A549 (cell line): Measurements from ENCODE around the gene PDZD2. TPM values are rescaled to one million over a fixed set of nuclear protein-coding genes. Genes with fewer than 3 reads are reported as not detected.

Source experiments
- ATAC-seq, 2 experiments: fragments of 200-7000 bp in 1 of 2; fragments of >200 bp in 1 of 2; cut with Nextera tagmentation in 1 of 2; cut with Tn5 transposase in 1 of 2; 3 replicates each; pipeline versions ENCODE4 v1.8.0 to v1.9.1; 2018 to 2020; ENCODE audit warnings: mild to moderate bottlenecking in 1 of 2, moderate library complexity in 1 of 2
- CTCF ChIA-PET: fragments of 300-600 bp; sonication (Branson Sonifier 250); formaldehyde crosslinking; extraction: SDS; loops from one replicate; lab custom pipeline; 2021; ENCODE audit warnings: antibody characterized with exemption, inconsistent platforms; lab: Yijun Ruan, JAX
- POLR2A ChIA-PET: fragments of 350-600 bp; formaldehyde crosslinking; extraction: SDS; loops from one replicate; lab custom pipeline; 2021; ENCODE audit warnings: antibody characterized with exemption, inconsistent platforms; lab: Yijun Ruan, JAX
- DNase-seq, 2 experiments: peaks; one replicate each; pipeline versions ENCODE4 v3.0.0 to v3.0.0-alpha.2; 2011 to 2016; ENCODE audit warnings: low read depth in 1 of 2, low spot score in 1 of 2
- FAIRE-seq: peaks from 2 replicates; lab custom pipeline; 2011; peaks lifted over from hg19 to GRCh38; lab: Jason Lieb, UNC
- H3K27ac ChIP-seq, 2 experiments: fragments of >200 bp; sonication (Bioruptor Twin); formaldehyde crosslinking; 3 replicates each; pipeline ENCODE4 v1.5.1; 2016 to 2017
- H3K4me1 ChIP-seq: fragments of >200 bp; sonication (Bioruptor Twin); formaldehyde crosslinking; 3 replicates; pipeline ENCODE4 v1.6.1; 2016
- H3K4me2 ChIP-seq: fragments of >200 bp; sonication (Bioruptor Twin); formaldehyde crosslinking; 3 replicates; pipeline ENCODE4 v1.6.1; 2016
- H3K4me3 ChIP-seq: fragments of >200 bp; sonication (Bioruptor Twin); formaldehyde crosslinking; 3 replicates; pipeline ENCODE4 v1.5.1; 2016
- H3K9me3 ChIP-seq: fragments of >200 bp; sonication (Bioruptor Twin); formaldehyde crosslinking; 3 replicates; pipeline ENCODE4 v1.6.1; 2016
- CHD2 ChIP-seq: fragments of 150-350 bp; IDR thresholded peaks from 2 replicates; pipeline ENCODE4 v1.6.1; 2014; ENCODE audit warnings: low read length; ENCODE audit not compliant: partially characterized antibody
- CHD4 ChIP-seq: fragments of 200-600 bp; sonication (generic); IDR thresholded peaks from 2 replicates; pipeline ENCODE4 v1.6.1; 2016; ENCODE audit warnings: antibody characterized with exemption, mild to moderate bottlenecking, borderline replicate concordance
- EHF ChIP-seq: fragments of 250-450 bp; sonication (Bioruptor Pico); IDR thresholded peaks from 2 replicates; pipeline ENCODE4 v1.5.0; 2020; ENCODE audit warnings: mild to moderate bottlenecking
- EHMT2 ChIP-seq: fragments of 200-600 bp; sonication (generic); IDR thresholded peaks from 2 replicates; pipeline ENCODE4 v1.6.1; 2016; ENCODE audit warnings: antibody characterized with exemption, low read depth, mild to moderate bottlenecking, moderate library complexity
- EP300 ChIP-seq, 2 experiments: fragments of >200 bp; sonication (Bioruptor Twin); formaldehyde crosslinking; IDR thresholded peaks; 2 replicates in 1 of 2; 3 replicates in 1 of 2; pipeline ENCODE4 v1.6.1; 2016 to 2017
- ESRRA ChIP-seq: fragments of 150-350 bp; IDR thresholded peaks from 2 replicates; pipeline ENCODE4 v1.6.1; 2014; ENCODE audit warnings: mild to moderate bottlenecking, low read length, borderline replicate concordance
- FOSB ChIP-seq: fragments of 250-450 bp; sonication (Bioruptor Pico); IDR thresholded peaks from 2 replicates; pipeline ENCODE4 v1.5.0; 2020; ENCODE audit warnings: mild to moderate bottlenecking, moderate library complexity
- FOXS1 ChIP-seq: fragments of 250-450 bp; sonication (Bioruptor Pico); IDR thresholded peaks from 2 replicates; pipeline ENCODE4 v1.5.0; 2020; ENCODE audit warnings: mild to moderate bottlenecking, moderate library complexity
- HES2 ChIP-seq: fragments of >200 bp; sonication (Bioruptor Twin); formaldehyde crosslinking; IDR thresholded peaks from 2 replicates; pipeline ENCODE4 v1.6.1; 2016
- HEYL ChIP-seq: fragments of 250-450 bp; sonication (Bioruptor Pico); IDR thresholded peaks from 2 replicates; pipeline ENCODE4 v1.8.0; 2021; ENCODE audit warnings: mild to moderate bottlenecking, moderate library complexity
- HOXB5 ChIP-seq: fragments of 250-450 bp; sonication (Bioruptor Pico); IDR thresholded peaks from 2 replicates; pipeline ENCODE4 v1.5.0; 2020; ENCODE audit warnings: mild to moderate bottlenecking, moderate library complexity
- JUN ChIP-seq, 2 experiments: fragments of >200 bp; sonication (Bioruptor Twin); formaldehyde crosslinking; IDR thresholded peaks; 2 replicates in 1 of 2; 3 replicates in 1 of 2; pipeline ENCODE4 v1.6.1; 2016 to 2017
- KDM5A ChIP-seq: fragments of 200-600 bp; sonication (generic); IDR thresholded peaks from 2 replicates; pipeline ENCODE4 v1.6.1; 2016; ENCODE audit warnings: antibody characterized with exemption, mild to moderate bottlenecking
- MAFK ChIP-seq: fragments of 450-650 bp; IDR thresholded peaks from 2 replicates; pipeline ENCODE4 v1.6.1; 2014; ENCODE audit not compliant: partially characterized antibody
- MAZ ChIP-seq: fragments of 150-350 bp; IDR thresholded peaks from 2 replicates; pipeline ENCODE4 v1.6.1; 2014; ENCODE audit warnings: antibody characterized with exemption, low read depth, low read length, borderline replicate concordance
- MYC ChIP-seq: IDR thresholded peaks from 2 replicates; pipeline ENCODE4 v1.6.1; 2012; ENCODE audit warnings: mild to moderate bottlenecking, inconsistent platforms, low read length, improper control_type of control experiment, borderline replicate concordance
- NPAS2 ChIP-seq: fragments of 250-450 bp; sonication (Bioruptor Pico); IDR thresholded peaks from 2 replicates; pipeline ENCODE4 v1.8.0; 2022; ENCODE audit warnings: mild to moderate bottlenecking, moderate library complexity, borderline replicate concordance
- PBX3 ChIP-seq: IDR thresholded peaks from 2 replicates; pipeline ENCODE4 v1.6.1; 2012
- POLR2AphosphoS2 ChIP-seq: conservative IDR thresholded peaks from 2 replicates; pipeline ENCODE4 v1.6.1; 2012; ENCODE audit warnings: low read length, improper control_type of control experiment, inconsistent platforms
- RAD21 ChIP-seq, 2 experiments: fragments of >200 bp in 1 of 2; sonication (Bioruptor Twin) in 1 of 2; formaldehyde crosslinking in 1 of 2; IDR thresholded peaks in 1 of 2; conservative IDR thresholded peaks in 1 of 2; 2 replicates in 1 of 2; 3 replicates in 1 of 2; pipeline ENCODE4 v1.6.1; 2012 to 2018; ENCODE audit warnings: inconsistent platforms in 1 of 2
- RARB ChIP-seq: fragments of 250-450 bp; sonication (Bioruptor Pico); IDR thresholded peaks from 2 replicates; pipeline ENCODE4 v1.8.0; 2021; ENCODE audit warnings: mild to moderate bottlenecking, moderate library complexity
- RCOR1 ChIP-seq: fragments of 150-350 bp; IDR thresholded peaks from 2 replicates; pipeline ENCODE4 v1.6.1; 2014; ENCODE audit warnings: antibody characterized with exemption, low read length, low read depth
- RFX5 ChIP-seq: fragments of 450-650 bp; IDR thresholded peaks from 2 replicates; pipeline ENCODE4 v1.7.1; 2014; ENCODE audit warnings: antibody characterized with exemption, mild to moderate bottlenecking, moderate library complexity
- SMC3 ChIP-seq: fragments of >200 bp; sonication (Bioruptor Twin); formaldehyde crosslinking; IDR thresholded peaks from 3 replicates; pipeline ENCODE4 v1.6.1; 2018; ENCODE audit warnings: inconsistent platforms
- SREBF2 ChIP-seq: fragments of 450-650 bp; IDR thresholded peaks from 2 replicates; pipeline ENCODE4 v1.6.1; 2014; ENCODE audit warnings: mild to moderate bottlenecking, moderate library complexity
- TFCP2L1 ChIP-seq: fragments of 250-450 bp; sonication (Bioruptor Pico); IDR thresholded peaks from 2 replicates; pipeline ENCODE4 v1.5.0; 2021; ENCODE audit warnings: mild to moderate bottlenecking
- TP53 ChIP-seq: fragments of 250-450 bp; sonication (Bioruptor Pico); IDR thresholded peaks from 2 replicates; pipeline ENCODE4 v1.5.0; 2021; ENCODE audit warnings: mild to moderate bottlenecking, moderate library complexity
- ZFP36 ChIP-seq: fragments of 450-650 bp; IDR thresholded peaks from 2 replicates; pipeline ENCODE4 v1.6.1; 2014; ENCODE audit warnings: borderline replicate concordance; ENCODE audit not compliant: partially characterized antibody
- WGBS: methylation state at CpG from one replicate; pipeline ENCODE4 v1.1.6; 2017; ENCODE audit errors: missing lambda C conversion rate; 5-methylcytosine and 5-hydroxymethylcytosine counted together
- polyA plus RNA-seq, 4 experiments: library from polyadenylated mRNA; depleted of rRNA in 3 of 4; stranded (reverse); fragments of >200 nt; fragmentation: RNase III in 1 of 4; extraction: RNeasy Plus Mini Kit Qiagen cat#74134 plus additional on column Dnase treatment in 1 of 4; gene quantifications; 2 replicates in 3 of 4; 3 replicates in 1 of 4; pipeline ENCODE4 v1.2.3, GENCODE V29; 2011 to 2017
- TF ChIP-seq, protein P1 (sequence below): fragments of >200 bp; sonication (Bioruptor Twin); formaldehyde crosslinking; IDR thresholded peaks from 3 replicates; pipeline ENCODE4 v1.5.1; 2016

Gene PDZD2
- polyA plus RNA-seq, 2 of the 4 experiments (the other 2 are of a cell fraction) = 0.06 to 0.09 TPM

- H3K27ac ChIP-seq = no peak overlapping the region; a peak in 1 of 6 replicates
- H3K4me1 ChIP-seq = peaks cover 5% of the 10 kb centered on the region; the same call in 1 of the 3 replicates
- POLR2A ChIA-PET = no interaction called here
- TF ChIP-seq HOXB5 (CRISPR knock-in tag) (no peak), CHD2 (no peak), SMC3 (no peak), CHD4 (no peak), RCOR1 (no peak), TFCP2L1 (CRISPR knock-in tag) (no peak), HES2 (no peak), FOSB (no peak), JUN (IDR thresholded peaks at IDR 0.05) (no peak), HEYL (CRISPR knock-in tag) (no peak), EP300 (IDR thresholded peaks at IDR 0.05) (no peak), MYC (no peak), ZFP36 (no peak), RAD21 (conservative IDR thresholded peaks at IDR 0.05 in 1 of 2, IDR thresholded peaks at IDR 0.05 in 1 of 2) (no peak), ESRRA (no peak), NPAS2 (no peak), POLR2AphosphoS2 (no peak), RARB (CRISPR knock-in tag) (no peak), PBX3 (no peak)
- TF ChIP-seq, protein P1, sequence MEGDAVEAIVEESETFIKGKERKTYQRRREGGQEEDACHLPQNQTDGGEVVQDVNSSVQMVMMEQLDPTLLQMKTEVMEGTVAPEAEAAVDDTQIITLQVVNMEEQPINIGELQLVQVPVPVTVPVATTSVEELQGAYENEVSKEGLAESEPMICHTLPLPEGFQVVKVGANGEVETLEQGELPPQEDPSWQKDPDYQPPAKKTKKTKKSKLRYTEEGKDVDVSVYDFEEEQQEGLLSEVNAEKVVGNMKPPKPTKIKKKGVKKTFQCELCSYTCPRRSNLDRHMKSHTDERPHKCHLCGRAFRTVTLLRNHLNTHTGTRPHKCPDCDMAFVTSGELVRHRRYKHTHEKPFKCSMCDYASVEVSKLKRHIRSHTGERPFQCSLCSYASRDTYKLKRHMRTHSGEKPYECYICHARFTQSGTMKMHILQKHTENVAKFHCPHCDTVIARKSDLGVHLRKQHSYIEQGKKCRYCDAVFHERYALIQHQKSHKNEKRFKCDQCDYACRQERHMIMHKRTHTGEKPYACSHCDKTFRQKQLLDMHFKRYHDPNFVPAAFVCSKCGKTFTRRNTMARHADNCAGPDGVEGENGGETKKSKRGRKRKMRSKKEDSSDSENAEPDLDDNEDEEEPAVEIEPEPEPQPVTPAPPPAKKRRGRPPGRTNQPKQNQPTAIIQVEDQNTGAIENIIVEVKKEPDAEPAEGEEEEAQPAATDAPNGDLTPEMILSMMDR = no peak
- FAIRE-seq (no peak), DNase-seq (no peak), ATAC-seq (no peak)
- no peak overlapping the region for H3K4me2 ChIP-seq
- WGBS = 64% methylated on average over 5 of the region's 5 CpGs
- no peak overlapping the region for H3K4me3 ChIP-seq
- CTCF ChIA-PET = interaction anchor here (0.6 to 2.0 kb wide), 4 partner anchors 9 to 242 kb away, joined by 3 to 11 read pairs (median 6); no protein-coding TSS in a partner anchor
- H3K9me3 ChIP-seq = no peaks in the 10 kb centered on the region
These were observed 429.0 kb downstream of the PDZD2 start for GRCh38 chr5:32067774-32068470.

DNA sequence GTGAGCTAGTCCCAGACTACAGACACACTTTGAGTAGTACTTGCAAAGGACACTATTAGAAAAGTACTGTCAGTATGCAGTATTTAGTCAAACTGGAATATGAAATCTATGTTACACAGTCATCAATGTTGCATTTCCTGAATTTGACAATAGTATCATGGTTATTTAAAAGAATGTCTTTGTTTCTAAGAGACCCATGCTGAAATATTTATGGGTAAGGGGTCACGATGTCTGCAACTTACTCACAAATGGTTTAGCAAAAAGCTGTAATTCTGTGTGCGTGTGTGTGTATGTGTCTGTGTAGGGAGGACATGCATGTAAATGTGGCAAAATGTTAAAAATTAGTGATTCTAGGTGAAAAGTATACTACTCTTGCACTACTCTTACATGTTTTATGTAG lies 429.6 kb downstream of the PDZD2 start:
- 24% methylated on average over 2 of the region's 2 CpGs for WGBS
- TF ChIP-seq SREBF2 (no peak), EHF (no peak), FOXS1 (CRISPR knock-in tag) (no peak), MAFK (no peak), MAZ (no peak), POLR2AphosphoS2 (no peak), TP53 (CRISPR knock-in tag) (no peak), RFX5 (no peak), RAD21 (conservative IDR thresholded peaks at IDR 0.05 in 1 of 2, IDR thresholded peaks at IDR 0.05 in 1 of 2) (no peak), KDM5A (no peak), EHMT2 (no peak)
- H3K4me3 ChIP-seq = no peak overlapping the region
- FAIRE-seq (no peak), ATAC-seq (no peak), DNase-seq (no peak)
- ChIA-PET POLR2A (no interaction called here), CTCF (interaction anchor here (0.6 to 1.9 kb wide), 4 partner anchors 8 to 190 kb away, joined by 3 to 11 read pairs (median 4); no protein-coding TSS in a partner anchor)
- no peak overlapping the region for H3K4me2 ChIP-seq
- peaks cover 5% of the 10 kb centered on the region; the same call in 1 of the 3 replicates for H3K4me1 ChIP-seq
- H3K27ac ChIP-seq = no peak overlapping the region
- H3K9me3 ChIP-seq = no peaks in the 10 kb centered on the region
